ENCODE results near the gene DIP2B. TPM values are rescaled to one million over a fixed set of nuclear protein-coding genes. Genes with fewer than 3 reads are reported as not detected.
A peak's percentile ranks its signal among the peaks of the same experiment; 100 is the strongest.
"Not testable (repeated sequence)": the region's sequence is repeated elsewhere in the genome, so short reads cannot be mapped to it uniquely, and the experiment has no call there.

Gene DIP2B
- total and polyA plus RNA-seq, 8 donors = 2.7 to 136 (median 8.9) TPM

DNA sequence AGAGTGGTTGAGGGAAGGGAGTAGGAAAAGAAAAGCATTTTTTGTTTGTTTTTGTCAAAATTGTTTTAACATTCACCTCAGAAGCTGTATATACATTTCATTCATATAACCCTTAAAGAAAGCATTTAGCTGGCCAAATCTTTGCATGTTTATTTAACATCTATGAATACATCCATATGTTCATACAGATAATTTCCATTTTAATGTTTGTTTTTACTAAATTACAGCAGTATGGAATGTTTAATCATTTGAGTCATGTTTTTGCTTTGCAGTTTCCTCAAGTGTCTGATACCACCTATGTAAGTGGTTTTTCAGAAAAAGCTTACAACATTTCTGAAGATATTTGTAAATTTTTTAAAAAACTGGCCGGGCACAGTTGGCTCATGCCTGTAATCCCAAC, 174.8 kb downstream of the DIP2B start:
- 79 to 94% (median 93%) methylated on average over 1 of the region's 1 CpG for WGBS, 5 donors
- Histone ChIP-seq H3K27ac (no peak overlapping the region), H3K9me3 (no peaks in the 10 kb centered on the region), H3K4me1 (no peaks in the 10 kb centered on the region), H3K27me3 (no peaks in the 10 kb centered on the region), H3K4me3 (no peak overlapping the region), H3K36me3 (peaks cover 7 to 95% (median 87%) of the 10 kb centered on the region in 4 donors)
- DNase-seq = no peak
- TF ChIP-seq POLR2A (IDR thresholded peaks at IDR 0.05) (no peak), POLR2AphosphoS5 (IDR thresholded peaks at IDR 0.05) (no peak), EP300 (IDR thresholded peaks at IDR 0.05) (no peak), CTCF (IDR thresholded peaks at IDR 0.05) (no peak)
- intact Hi-C loops (cut with DNase I; ENCODE audit: low total_unique reads) = no loop called here

- DNase-seq; H3K27me3 ChIP-seq; H3K9me3 ChIP-seq; H3K27ac ChIP-seq; H3K4me3 ChIP-seq; intact Hi-C loops (cut with DNase I; ENCODE audit: low total_unique reads); H3K4me1 ChIP-seq: not testable (repeated sequence)
- WGBS, 5 donors = 95 to 100% (median 97%) methylated on average over 3 of the region's 3 CpGs
- H3K36me3 ChIP-seq = peaks cover 5 to 96% (median 82%) of the 10 kb centered on the region in 4 donors
Observed at GRCh38 chr12:50681064-50681463, 176.3 kb downstream of the DIP2B start.

DNA sequence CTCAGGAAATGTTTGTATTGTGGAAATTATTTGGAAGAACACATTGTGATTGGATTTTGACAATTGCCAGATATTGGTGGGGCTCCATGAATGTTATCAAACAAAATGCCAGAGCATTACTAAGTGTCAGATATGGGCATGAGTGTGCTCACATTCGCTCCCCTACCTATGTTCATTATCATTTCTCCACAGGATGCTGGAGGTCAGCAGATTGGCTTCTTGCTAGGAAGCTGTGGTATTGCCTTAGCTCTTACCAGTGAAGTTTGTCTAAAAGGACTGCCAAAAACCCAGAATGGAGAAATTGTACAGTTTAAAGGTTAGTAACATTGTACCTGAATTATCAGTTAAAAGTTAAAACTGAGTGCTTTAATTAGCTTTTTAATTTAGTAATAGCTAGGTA, 180.9 kb downstream of the DIP2B start:
- no peaks in the 10 kb centered on the region for H3K4me1 ChIP-seq
- no peaks in the 10 kb centered on the region for H3K9me3 ChIP-seq
- DNase-seq = no peak
- 38 to 72% (median 50%) methylated on average over 1 of the region's 1 CpG for WGBS, 5 donors
- H3K36me3 ChIP-seq = peaks cover 6 to 98% (median 90%) of the 10 kb centered on the region in 4 donors
- no peak overlapping the region for H3K4me3 ChIP-seq
- H3K27ac ChIP-seq = no peak overlapping the region
- H3K27me3 ChIP-seq = no peaks in the 10 kb centered on the region
- intact Hi-C loops (cut with DNase I; ENCODE audit: low total_unique reads) = no loop called here
- TF ChIP-seq EP300 (IDR thresholded peaks at IDR 0.05) (no peak), CTCF (IDR thresholded peaks at IDR 0.05) (no peak), POLR2AphosphoS5 (IDR thresholded peaks at IDR 0.05) (no peak), POLR2A (IDR thresholded peaks at IDR 0.05) (no peak)

DNA sequence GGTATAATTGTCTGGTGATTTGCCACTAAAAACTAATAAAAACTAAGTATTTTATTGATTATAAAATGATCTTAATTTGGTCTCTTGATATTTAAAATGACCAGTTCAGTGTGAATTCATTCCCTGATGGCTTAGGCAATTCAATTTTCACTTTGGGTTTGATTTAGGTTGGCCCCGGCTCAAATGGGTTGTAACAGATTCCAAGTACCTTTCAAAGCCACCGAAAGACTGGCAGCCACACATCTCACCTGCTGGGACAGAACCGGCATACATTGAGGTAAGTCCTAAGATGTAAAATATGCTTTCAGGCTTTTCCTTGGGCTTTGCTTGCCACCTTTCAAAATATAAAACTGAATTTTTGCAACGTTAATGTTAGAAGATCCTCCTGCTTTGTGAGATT, 181.6 kb downstream of the DIP2B start:
- no peaks in the 10 kb centered on the region for H3K9me3 ChIP-seq
- H3K36me3 ChIP-seq = peaks cover 6 to 98% (median 91%) of the 10 kb centered on the region in 4 donors
- DNase-seq = peak in 1 of 2 donors; percentile 46
- intact Hi-C loops (cut with DNase I; ENCODE audit: low total_unique reads) = no loop called here
- H3K4me1 ChIP-seq = no peaks in the 10 kb centered on the region
- no peak for TF ChIP-seq CTCF (IDR thresholded peaks at IDR 0.05)
- TF ChIP-seq POLR2A (IDR thresholded peaks at IDR 0.05) = no peak
- no peak for TF ChIP-seq EP300 (IDR thresholded peaks at IDR 0.05)
- no peak overlapping the region for H3K27ac ChIP-seq
- no peaks in the 10 kb centered on the region for H3K27me3 ChIP-seq
- 54 to 83% (median 60%) methylated on average over 4 of the region's 4 CpGs for whole genome bisulfite sequencing, 5 donors
- H3K4me3 ChIP-seq = no peak overlapping the region

DNA sequence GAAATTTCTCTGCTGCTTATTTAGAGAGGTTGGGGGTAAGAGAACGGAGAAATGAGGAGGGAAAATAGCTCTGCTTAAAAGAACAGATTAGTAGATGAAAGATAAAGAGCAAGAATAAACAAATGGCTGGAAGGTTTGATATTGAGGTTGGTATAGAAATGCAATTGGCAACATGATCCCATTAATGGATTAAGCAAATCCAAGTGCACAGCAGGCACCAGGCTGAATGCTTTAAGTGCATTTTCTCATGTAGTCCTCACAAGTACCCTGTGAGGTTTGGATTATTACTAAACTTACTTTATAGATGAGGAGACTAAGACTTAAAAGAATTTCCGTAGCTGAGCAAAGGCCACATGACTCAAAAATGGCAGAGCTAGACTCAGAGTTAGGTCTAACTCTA, 182.2 kb downstream of the DIP2B start:
- Histone ChIP-seq H3K4me1 (no peaks in the 10 kb centered on the region), H3K27me3 (no peaks in the 10 kb centered on the region), H3K4me3 (no peak overlapping the region), H3K27ac (no peak overlapping the region), H3K36me3 (peaks cover 6 to 98% (median 91%) of the 10 kb centered on the region in 4 donors), H3K9me3 (no peaks in the 10 kb centered on the region)
- no peak for DNase-seq
- 57 to 84% (median 63%) methylated on average over 2 of the region's 2 CpGs for WGBS, 5 donors
- intact Hi-C loops (cut with DNase I; ENCODE audit: low total_unique reads) = no loop called here
- TF ChIP-seq CTCF (IDR thresholded peaks at IDR 0.05) (no peak), POLR2AphosphoS5 (IDR thresholded peaks at IDR 0.05) (no peak)

Measured in stomach (tissue), 9 donors.